Peyer's patch (tissue), 4 donors: Measurements from ENCODE around the gene MGAT4C. TPM values are rescaled to one million over a fixed set of nuclear protein-coding genes. Genes with fewer than 3 reads are reported as not detected.

ENCODE experiments used
- DNase-seq, 3 donors: peaks; one replicate each; pipeline ENCODE4 v3.0.0-alpha.2; 2017 to 2019
- H3K27ac ChIP-seq, 4 donors: fragments of 200-600 bp; sonication (generic); one replicate each; pipeline ENCODE4 v1.5.1; 2016 to 2019
- H3K27me3 ChIP-seq, 2 donors: fragments of 200-600 bp; sonication (generic); one replicate each; pipeline ENCODE4 v1.5.1; 2019
- H3K36me3 ChIP-seq, 3 donors: fragments of 200-600 bp; sonication (generic); one replicate each; pipeline ENCODE4 v1.5.1; 2016 to 2019
- H3K4me1 ChIP-seq, 4 donors: fragments of 200-600 bp; sonication (generic); one replicate each; pipeline ENCODE4 v1.5.1; 2016 to 2019
- H3K4me3 ChIP-seq, 4 donors: fragments of 200-600 bp; sonication (generic); 1 replicate in 3 of 4; 2 replicates in 1 of 4; pipeline ENCODE4 v1.5.1; 2016 to 2019; ENCODE audit warnings: mild to moderate bottlenecking in 1 of 4
- H3K9me3 ChIP-seq, 4 donors: fragments of 200-600 bp; sonication (generic); one replicate each; pipeline ENCODE4 v1.5.1; 2016 to 2019; ENCODE audit warnings: mild to moderate bottlenecking in 1 of 4
- POLR2A ChIP-seq, 2 donors: fragments of 450-650 bp; IDR thresholded peaks; one replicate each; pipeline ENCODE4 v1.5.1; 2017; ENCODE audit warnings: antibody characterized with exemption in 2 of 2, mild to moderate bottlenecking in 2 of 2, moderate library complexity in 2 of 2
- total RNA-seq, 4 donors: library from RNA; depleted of rRNA; stranded (reverse); fragments of >200 nt; gene quantifications; one replicate each; pipeline ENCODE4 v1.1.0, GENCODE V29; 2016
- TF ChIP-seq, protein P1 (sequence below), 6 experiments: fragments of 450-650 bp in 4 of 6; fragments of 200-600 bp in 2 of 6; sonication (generic) in 1 of 6; IDR thresholded peaks; one replicate each; pipeline ENCODE4 v1.5.1; 2017 to 2019; ENCODE audit warnings: antibody characterized with exemption in 6 of 6, mild to moderate bottlenecking in 3 of 6, moderate library complexity in 1 of 6

Gene MGAT4C
- total RNA-seq, 4 donors from 2014 or later = under 0.01 to 2.5 (median 0.22) TPM

DNA sequence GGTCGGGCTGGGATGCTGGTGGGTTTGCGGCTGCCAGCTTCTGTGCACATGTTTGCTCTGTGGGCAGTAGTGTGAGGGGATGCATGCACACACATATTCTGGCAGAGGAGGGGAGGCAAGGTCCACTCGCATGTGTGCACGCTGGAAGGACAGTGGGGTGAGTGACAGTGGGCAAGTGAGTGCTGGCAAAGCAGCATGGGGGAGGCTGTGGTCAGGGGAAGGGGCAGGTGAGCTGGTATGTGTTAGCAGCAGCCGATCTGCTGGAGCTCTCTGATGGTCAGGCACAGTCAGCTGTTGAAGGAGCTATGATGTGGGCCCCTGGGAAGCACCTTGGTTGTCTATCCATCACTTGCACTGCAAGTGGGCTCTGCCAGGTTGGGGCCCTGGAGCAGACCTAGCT lies 211.8 kb downstream of the MGAT4C start:
- H3K9me3 ChIP-seq = no peaks in the 10 kb centered on the region
- no peak for TF ChIP-seq POLR2A (IDR thresholded peaks at IDR 0.05)
- TF ChIP-seq, protein P1, sequence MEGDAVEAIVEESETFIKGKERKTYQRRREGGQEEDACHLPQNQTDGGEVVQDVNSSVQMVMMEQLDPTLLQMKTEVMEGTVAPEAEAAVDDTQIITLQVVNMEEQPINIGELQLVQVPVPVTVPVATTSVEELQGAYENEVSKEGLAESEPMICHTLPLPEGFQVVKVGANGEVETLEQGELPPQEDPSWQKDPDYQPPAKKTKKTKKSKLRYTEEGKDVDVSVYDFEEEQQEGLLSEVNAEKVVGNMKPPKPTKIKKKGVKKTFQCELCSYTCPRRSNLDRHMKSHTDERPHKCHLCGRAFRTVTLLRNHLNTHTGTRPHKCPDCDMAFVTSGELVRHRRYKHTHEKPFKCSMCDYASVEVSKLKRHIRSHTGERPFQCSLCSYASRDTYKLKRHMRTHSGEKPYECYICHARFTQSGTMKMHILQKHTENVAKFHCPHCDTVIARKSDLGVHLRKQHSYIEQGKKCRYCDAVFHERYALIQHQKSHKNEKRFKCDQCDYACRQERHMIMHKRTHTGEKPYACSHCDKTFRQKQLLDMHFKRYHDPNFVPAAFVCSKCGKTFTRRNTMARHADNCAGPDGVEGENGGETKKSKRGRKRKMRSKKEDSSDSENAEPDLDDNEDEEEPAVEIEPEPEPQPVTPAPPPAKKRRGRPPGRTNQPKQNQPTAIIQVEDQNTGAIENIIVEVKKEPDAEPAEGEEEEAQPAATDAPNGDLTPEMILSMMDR (IDR thresholded peaks at IDR 0.05) = no peak
- no peaks in the 10 kb centered on the region for H3K36me3 ChIP-seq
- no peaks in the 10 kb centered on the region for H3K27me3 ChIP-seq
- no peak overlapping the region for H3K4me3 ChIP-seq
- no peak overlapping the region for H3K27ac ChIP-seq
- no peaks in the 10 kb centered on the region for H3K4me1 ChIP-seq
- DNase-seq = no peak

DNA sequence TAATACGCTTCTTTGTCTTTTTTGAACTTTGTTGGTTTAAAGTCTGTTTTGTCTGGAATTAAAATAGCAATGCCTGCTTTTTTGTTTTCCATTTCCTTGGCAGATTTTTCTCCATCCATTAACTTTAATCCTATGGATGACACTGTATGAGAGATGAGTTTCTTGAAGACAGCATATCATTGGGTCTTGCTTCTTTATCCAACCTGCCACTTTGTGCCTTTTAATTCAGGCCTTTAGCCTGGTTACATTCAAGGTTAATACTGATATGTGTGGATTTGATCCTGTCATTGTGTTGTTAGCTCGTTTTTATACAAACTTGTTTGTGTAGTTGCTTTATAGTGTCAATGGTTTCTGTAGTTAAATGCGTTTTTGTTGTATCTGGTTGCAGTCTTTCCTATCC lies 214.1 kb downstream of the MGAT4C start:
- no peak for DNase-seq

DNA sequence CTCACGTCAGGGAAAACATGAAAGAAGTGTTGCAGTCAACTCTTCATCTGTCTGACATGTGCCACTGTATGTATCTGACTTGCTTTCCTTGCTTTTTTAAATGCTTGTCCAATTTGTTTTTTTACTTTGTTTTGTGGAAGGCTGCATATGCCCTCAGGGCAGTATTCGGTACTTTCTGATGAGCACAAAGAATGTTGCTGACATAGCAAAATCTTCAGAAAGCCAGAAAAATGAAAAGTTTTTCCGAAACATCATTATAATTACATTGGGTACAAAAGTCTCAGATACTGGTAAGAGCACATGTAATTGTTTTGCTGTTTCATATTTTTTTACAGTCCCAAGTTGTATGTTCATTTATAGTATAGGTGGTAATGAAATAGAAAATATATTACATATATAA lies 237.8 kb downstream of the MGAT4C start:
- TF ChIP-seq POLR2A (IDR thresholded peaks at IDR 0.05) = no peak
- TF ChIP-seq, protein P1 (IDR thresholded peaks at IDR 0.05) = no peak

More for the DNA sequence above, 214.1 kb downstream of the MGAT4C start:
- no peaks in the 10 kb centered on the region for H3K36me3 ChIP-seq
- no peak overlapping the region for H3K27ac ChIP-seq
- TF ChIP-seq POLR2A (IDR thresholded peaks at IDR 0.05) = no peak
- TF ChIP-seq, protein P1 (IDR thresholded peaks at IDR 0.05) = no peak
- no peaks in the 10 kb centered on the region for H3K9me3 ChIP-seq
- no peak overlapping the region for H3K4me3 ChIP-seq
- H3K4me1 ChIP-seq = no peaks in the 10 kb centered on the region
- H3K27me3 ChIP-seq = no peaks in the 10 kb centered on the region

DNA sequence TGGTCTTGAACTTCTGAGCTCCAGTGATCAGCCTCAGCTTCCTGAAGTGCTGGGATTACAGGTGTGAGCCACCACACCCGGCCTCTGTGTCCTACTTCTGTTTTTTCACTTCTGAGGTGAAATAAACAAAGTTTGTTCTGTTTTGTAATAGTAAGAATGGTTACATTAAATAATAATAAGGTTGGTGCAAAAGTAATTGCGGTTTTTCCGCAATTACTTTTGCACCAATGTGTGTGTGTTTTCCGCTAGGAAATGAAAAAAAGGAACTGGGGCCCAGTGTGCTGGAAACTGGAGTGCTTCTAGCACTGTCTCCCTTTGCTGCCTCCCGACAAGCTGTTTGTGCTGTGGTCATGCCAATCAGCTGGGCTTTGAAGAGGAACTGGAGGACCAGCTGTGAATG lies 241.2 kb downstream of the MGAT4C start:
- no peaks in the 10 kb centered on the region for H3K4me1 ChIP-seq
- H3K4me3 ChIP-seq = no peak overlapping the region
- H3K9me3 ChIP-seq = no peaks in the 10 kb centered on the region
- no peaks in the 10 kb centered on the region for H3K27me3 ChIP-seq
- TF ChIP-seq, protein P1 (IDR thresholded peaks at IDR 0.05) = no peak
- TF ChIP-seq POLR2A (IDR thresholded peaks at IDR 0.05) = no peak
- DNase-seq = no peak
- no peaks in the 10 kb centered on the region for H3K36me3 ChIP-seq
- no peak overlapping the region for H3K27ac ChIP-seq

More for the DNA sequence above, 237.8 kb downstream of the MGAT4C start:
- Histone ChIP-seq H3K27me3 (no peaks in the 10 kb centered on the region), H3K36me3 (no peaks in the 10 kb centered on the region), H3K9me3 (no peaks in the 10 kb centered on the region), H3K27ac (no peak overlapping the region), H3K4me3 (no peak overlapping the region), H3K4me1 (no peaks in the 10 kb centered on the region)
- no peak for DNase-seq

DNA sequence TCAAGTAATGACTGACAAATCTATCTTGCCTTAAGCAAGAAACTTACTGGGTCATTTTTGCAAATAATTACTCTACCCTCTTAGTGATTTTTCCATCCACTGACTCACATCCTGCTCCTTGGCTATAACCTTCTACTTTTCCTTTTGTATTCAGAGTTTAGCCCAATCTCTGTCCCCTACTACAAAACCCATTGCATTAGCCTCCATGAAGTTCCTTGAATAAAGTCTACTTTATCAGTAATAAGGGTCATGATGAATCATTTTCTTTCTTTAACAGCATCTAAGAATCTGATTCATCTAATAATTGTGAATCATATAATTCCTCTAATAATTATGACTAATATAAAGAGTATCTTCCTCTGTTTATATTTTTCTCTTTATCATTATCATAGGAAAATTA lies 249.5 kb downstream of the MGAT4C start:
- Histone ChIP-seq H3K9me3 (no peaks in the 10 kb centered on the region), H3K27me3 (no peaks in the 10 kb centered on the region), H3K4me3 (no peak overlapping the region), H3K36me3 (no peaks in the 10 kb centered on the region), H3K4me1 (no peaks in the 10 kb centered on the region), H3K27ac (no peak overlapping the region)
- DNase-seq = no peak
- TF ChIP-seq, protein P1 (IDR thresholded peaks at IDR 0.05) = no peak
- TF ChIP-seq POLR2A (IDR thresholded peaks at IDR 0.05) = no peak

DNA sequence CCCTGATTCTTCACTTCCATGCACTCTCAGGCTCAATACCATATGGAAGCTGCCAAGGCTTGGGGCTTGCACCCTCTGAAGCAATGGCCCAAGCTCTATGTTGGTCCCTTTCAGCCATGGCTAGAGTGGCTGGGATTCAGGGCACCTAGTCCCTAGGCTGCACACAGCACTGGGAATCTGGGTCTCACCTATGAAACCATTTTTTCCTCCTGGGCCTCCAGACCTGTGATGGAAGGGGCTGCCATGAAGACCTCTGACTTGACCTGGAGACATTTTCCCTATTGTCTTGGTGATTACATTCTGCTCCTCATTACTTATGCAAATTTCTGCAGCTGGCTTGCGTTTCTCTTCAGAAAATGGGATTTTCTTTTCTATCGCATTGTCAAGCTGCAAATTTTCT lies 258.1 kb downstream of the MGAT4C start:
- H3K27me3 ChIP-seq = no peaks in the 10 kb centered on the region
- no peak for DNase-seq
- no peaks in the 10 kb centered on the region for H3K4me1 ChIP-seq
- H3K27ac ChIP-seq = no peak overlapping the region
- no peaks in the 10 kb centered on the region for H3K36me3 ChIP-seq
- no peak overlapping the region for H3K4me3 ChIP-seq
- H3K9me3 ChIP-seq = peaks cover 0 to 4% (median 2%) of the 10 kb centered on the region in 4 donors
- TF ChIP-seq, protein P1 (IDR thresholded peaks at IDR 0.05) = no peak
- no peak for TF ChIP-seq POLR2A (IDR thresholded peaks at IDR 0.05)
